Measurements from ENCODE around the gene MPP4.

DNA sequence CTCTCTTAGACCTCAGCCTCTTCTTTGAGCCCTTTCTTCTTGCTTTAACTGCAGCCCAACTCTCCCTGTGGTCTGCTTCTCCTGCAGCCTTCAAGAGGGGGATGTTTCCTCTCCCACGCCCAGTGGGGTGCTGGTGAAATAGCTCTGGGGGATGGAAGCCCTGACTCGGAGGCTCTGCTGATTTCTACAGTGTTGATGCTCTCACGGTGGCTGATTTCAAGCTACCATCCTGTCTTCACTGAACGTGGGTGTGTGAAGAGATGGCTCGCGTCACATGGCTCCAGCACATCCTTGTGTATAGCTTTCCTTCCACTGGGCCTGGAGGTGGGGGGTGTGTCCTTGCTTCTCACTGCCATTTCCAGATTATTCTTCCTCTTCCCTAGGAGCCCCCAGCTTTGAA is 20.0 kb downstream of the MPP4 start:
- TF ChIP-seq EZH2 (IDR thresholded peaks at IDR 0.05; ENCODE audit: low read length, missing control alignments) (no peak), CTCF (conservative IDR thresholded peaks at IDR 0.05 in 1 of 2, IDR thresholded peaks at IDR 0.05 in 1 of 2; ENCODE audit: low read depth in 1 of 2, low read length in 2 of 2) (no peak)

Data from fibroblast of lung (primary cell).